GM23338 (cell line): ENCODE data around the gene FIBP. TPM values are rescaled to one million over a fixed set of nuclear protein-coding genes. Genes with fewer than 3 reads are reported as not detected.

Source experiments
- ATAC-seq: fragments of 200-7000 bp; cut with Tn5 transposase; 3 replicates; pipeline ENCODE4 v1.9.1; 2020
- DNase-seq: peaks from one replicate; pipeline ENCODE4 v3.0.0-alpha.2; 2015; ENCODE audit warnings: low spot score
- H2AFZ ChIP-seq: fragments of 200-600 bp; sonication (generic); 2 replicates; pipeline ENCODE4 v1.8.0; 2016; ENCODE audit warnings: antibody characterized with exemption, mild to moderate bottlenecking, moderate library complexity
- H3F3A ChIP-seq: fragments of 200-600 bp; sonication (generic); replicated peaks from 2 replicates; pipeline ENCODE4 v1.8.0; 2017; ENCODE audit warnings: antibody characterized with exemption, mixed run types, low read depth
- H3K27ac ChIP-seq: fragments of 200-600 bp; sonication (generic); 2 replicates; pipeline ENCODE4 v1.6.1; 2016; ENCODE audit warnings: low read depth
- H3K27me3 ChIP-seq: fragments of 200-600 bp; sonication (generic); 2 replicates; pipeline ENCODE4 v1.8.0; 2016; ENCODE audit warnings: mild to moderate bottlenecking, mixed run types, moderate library complexity; ENCODE audit not compliant: insufficient read depth
- H3K36me3 ChIP-seq: fragments of 200-600 bp; sonication (generic); 2 replicates; pipeline ENCODE4 v1.8.0; 2016; ENCODE audit warnings: mild to moderate bottlenecking; ENCODE audit not compliant: insufficient read depth
- H3K4me1 ChIP-seq: fragments of 200-600 bp; sonication (generic); 2 replicates; pipeline ENCODE4 v1.8.0; 2016; ENCODE audit warnings: mild to moderate bottlenecking, moderate library complexity; ENCODE audit not compliant: insufficient read depth
- H3K4me2 ChIP-seq: fragments of 200-600 bp; sonication (generic); 2 replicates; pipeline ENCODE4 v1.7.1; 2017; ENCODE audit warnings: mixed run types
- H3K4me3 ChIP-seq: fragments of 200-600 bp; sonication (generic); 2 replicates; pipeline ENCODE4 v1.6.1; 2016; ENCODE audit warnings: mixed run types
- H3K79me2 ChIP-seq: fragments of 200-600 bp; sonication (generic); replicated peaks from 2 replicates; pipeline ENCODE4 v1.8.0; 2017; ENCODE audit warnings: mild to moderate bottlenecking; ENCODE audit not compliant: insufficient read depth
- H3K9me2 ChIP-seq: fragments of 200-600 bp; sonication (generic); 2 replicates; pipeline ENCODE4 v1.8.0; 2017; ENCODE audit not compliant: insufficient read depth
- H4K20me1 ChIP-seq: fragments of 200-600 bp; sonication (generic); replicated peaks from 2 replicates; pipeline ENCODE4 v1.8.0; 2017; ENCODE audit warnings: mild to moderate bottlenecking; ENCODE audit not compliant: insufficient read depth
- H3K27ac Mint-ChIP-seq: 2 replicates; pipeline ENCODE4 v1.8.0; 2020; ENCODE audit warnings: inconsistent platforms, mild to moderate bottlenecking, moderate library complexity, mixed read lengths
- H3K27me3 Mint-ChIP-seq: 3 replicates; pipeline ENCODE4 v1.8.0; 2022; ENCODE audit warnings: low read depth, mild to moderate bottlenecking, moderate library complexity, mixed read lengths, inconsistent platforms; ENCODE audit not compliant: insufficient read depth, poor library complexity
- H3K36me3 Mint-ChIP-seq: 3 replicates; pipeline ENCODE4 v1.8.0; 2021; ENCODE audit warnings: low read depth, mild to moderate bottlenecking, inconsistent platforms, moderate library complexity, mixed read lengths
- H3K4me1 Mint-ChIP-seq: 3 replicates; pipeline ENCODE4 v1.8.0; 2020; ENCODE audit warnings: mild to moderate bottlenecking, inconsistent platforms, mixed read lengths
- H3K4me3 Mint-ChIP-seq: 3 replicates; pipeline ENCODE4 v1.8.0; 2021; ENCODE audit warnings: moderate library complexity, mild to moderate bottlenecking, inconsistent platforms, mixed read lengths
- H3K9me3 Mint-ChIP-seq: 3 replicates; pipeline ENCODE4 v1.8.0; 2020; ENCODE audit warnings: moderate library complexity, mild to moderate bottlenecking, inconsistent platforms, mixed read lengths
- CREB1 ChIP-seq: fragments of 250-450 bp; sonication (Bioruptor Pico); IDR thresholded peaks from 2 replicates; pipeline ENCODE4 v1.5.0; 2020; ENCODE audit warnings: low read depth, mild to moderate bottlenecking, moderate library complexity
- EZH2 ChIP-seq: fragments of 200-600 bp; sonication (generic); IDR thresholded peaks from one replicate; pipeline ENCODE4 v1.8.0; 2017; ENCODE audit warnings: antibody characterized with exemption, mild to moderate bottlenecking, low read depth; ENCODE audit not compliant: unreplicated experiment
- NANOG ChIP-seq: IDR thresholded peaks from 2 replicates; pipeline ENCODE4 v1.6.1; 2016; ENCODE audit warnings: antibody characterized with exemption, borderline replicate concordance
- STAT1 ChIP-seq: IDR thresholded peaks from one replicate; pipeline ENCODE4 v1.6.1; 2016; ENCODE audit warnings: antibody characterized with exemption; ENCODE audit not compliant: unreplicated experiment
- ZNF114 ChIP-seq: fragments of 250-450 bp; sonication (Bioruptor Pico); IDR thresholded peaks from 2 replicates; pipeline ENCODE4 v1.5.0; 2020; ENCODE audit warnings: mild to moderate bottlenecking, moderate library complexity
- ZNF331 ChIP-seq: fragments of 250-450 bp; sonication (Bioruptor Pico); IDR thresholded peaks from 2 replicates; pipeline ENCODE4 v1.5.0; 2020; ENCODE audit warnings: low read depth, mild to moderate bottlenecking, moderate library complexity
- polyA plus RNA-seq: library from polyadenylated mRNA; unstranded; fragments of >200 nt; fragmentation: Nextera tagmentation; extraction: Ambion mirVana; gene quantifications from 2 replicates; pipeline ENCODE4 v1.2.1, GENCODE V29; 2016
- total RNA-seq: library from RNA; depleted of rRNA; stranded (reverse); fragments of >200 nt; shearing (Covaris generic); gene quantifications from 2 replicates; pipeline ENCODE4 v1.2.3, GENCODE V29; 2014
- TF ChIP-seq, protein P1 (sequence below): IDR thresholded peaks from one replicate; pipeline ENCODE4 v1.6.1; 2018; ENCODE audit warnings: antibody characterized with exemption; ENCODE audit not compliant: unreplicated experiment
- TF ChIP-seq, protein P2 (sequence below), 2 experiments: fragments of 200-600 bp in 1 of 2; sonication (generic) in 1 of 2; conservative IDR thresholded peaks; 2 replicates each; pipeline versions ENCODE4 v1.5.1 to v1.6.1; 2016 to 2017; ENCODE audit warnings: antibody characterized with exemption in 2 of 2, low read depth in 2 of 2, mild to moderate bottlenecking in 2 of 2, moderate library complexity in 1 of 2
- TF ChIP-seq, protein P3 (sequence below): IDR thresholded peaks from 2 replicates; pipeline ENCODE4 v1.6.1; 2016; ENCODE audit warnings: antibody characterized with exemption

FIBP gene
- total and polyA plus RNA-seq, 2 experiments from 2014 or later = 79.0 to 102 TPM

DNA sequence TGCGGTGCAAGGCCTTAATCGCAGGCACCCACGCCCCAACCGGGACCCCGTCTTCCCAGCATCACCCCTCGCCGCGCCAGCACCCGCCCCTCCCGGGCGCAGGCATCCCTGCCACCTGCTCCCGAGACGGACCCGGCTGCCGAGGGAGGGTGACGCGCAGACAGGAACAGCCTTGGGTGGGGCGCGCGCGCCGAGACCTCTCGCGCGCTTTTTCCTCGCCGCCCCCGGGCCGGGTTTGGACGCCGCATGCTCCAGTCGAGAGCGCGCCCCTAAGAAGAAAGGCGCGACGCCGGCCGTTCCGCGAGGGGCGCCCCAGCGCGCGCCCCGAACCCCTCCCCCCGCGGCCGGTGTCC lies 30.8 kb downstream of the FIBP start:
- H3K4me3 Mint-ChIP-seq = peak overlapping the region; percentile 90
- peaks cover 57% of the 10 kb centered on the region for H3K36me3 Mint-ChIP-seq
- peaks cover 50% of the 10 kb centered on the region for H3K79me2 ChIP-seq
- peak overlapping the region; percentile 93 for H3K4me3 ChIP-seq
- H3K36me3 ChIP-seq = peaks cover 31% of the 10 kb centered on the region
- H3K9me3 Mint-ChIP-seq = peaks cover 4% of the 10 kb centered on the region; the same call in 1 of the 3 replicates
- H3K27me3 Mint-ChIP-seq = peaks cover 47% of the 10 kb centered on the region
- H3F3A ChIP-seq = peaks cover 64% of the 10 kb centered on the region
- H2AFZ ChIP-seq = no peak overlapping the region
- H4K20me1 ChIP-seq = peaks cover 37% of the 10 kb centered on the region
- peaks cover 29% of the 10 kb centered on the region for H3K4me1 Mint-ChIP-seq
- no peak for ATAC-seq
- H3K4me2 ChIP-seq = peak overlapping the region; percentile 95
- TF ChIP-seq, protein P1, sequence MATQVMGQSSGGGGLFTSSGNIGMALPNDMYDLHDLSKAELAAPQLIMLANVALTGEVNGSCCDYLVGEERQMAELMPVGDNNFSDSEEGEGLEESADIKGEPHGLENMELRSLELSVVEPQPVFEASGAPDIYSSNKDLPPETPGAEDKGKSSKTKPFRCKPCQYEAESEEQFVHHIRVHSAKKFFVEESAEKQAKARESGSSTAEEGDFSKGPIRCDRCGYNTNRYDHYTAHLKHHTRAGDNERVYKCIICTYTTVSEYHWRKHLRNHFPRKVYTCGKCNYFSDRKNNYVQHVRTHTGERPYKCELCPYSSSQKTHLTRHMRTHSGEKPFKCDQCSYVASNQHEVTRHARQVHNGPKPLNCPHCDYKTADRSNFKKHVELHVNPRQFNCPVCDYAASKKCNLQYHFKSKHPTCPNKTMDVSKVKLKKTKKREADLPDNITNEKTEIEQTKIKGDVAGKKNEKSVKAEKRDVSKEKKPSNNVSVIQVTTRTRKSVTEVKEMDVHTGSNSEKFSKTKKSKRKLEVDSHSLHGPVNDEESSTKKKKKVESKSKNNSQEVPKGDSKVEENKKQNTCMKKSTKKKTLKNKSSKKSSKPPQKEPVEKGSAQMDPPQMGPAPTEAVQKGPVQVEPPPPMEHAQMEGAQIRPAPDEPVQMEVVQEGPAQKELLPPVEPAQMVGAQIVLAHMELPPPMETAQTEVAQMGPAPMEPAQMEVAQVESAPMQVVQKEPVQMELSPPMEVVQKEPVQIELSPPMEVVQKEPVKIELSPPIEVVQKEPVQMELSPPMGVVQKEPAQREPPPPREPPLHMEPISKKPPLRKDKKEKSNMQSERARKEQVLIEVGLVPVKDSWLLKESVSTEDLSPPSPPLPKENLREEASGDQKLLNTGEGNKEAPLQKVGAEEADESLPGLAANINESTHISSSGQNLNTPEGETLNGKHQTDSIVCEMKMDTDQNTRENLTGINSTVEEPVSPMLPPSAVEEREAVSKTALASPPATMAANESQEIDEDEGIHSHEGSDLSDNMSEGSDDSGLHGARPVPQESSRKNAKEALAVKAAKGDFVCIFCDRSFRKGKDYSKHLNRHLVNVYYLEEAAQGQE = no peak
- TF ChIP-seq, protein P2, sequence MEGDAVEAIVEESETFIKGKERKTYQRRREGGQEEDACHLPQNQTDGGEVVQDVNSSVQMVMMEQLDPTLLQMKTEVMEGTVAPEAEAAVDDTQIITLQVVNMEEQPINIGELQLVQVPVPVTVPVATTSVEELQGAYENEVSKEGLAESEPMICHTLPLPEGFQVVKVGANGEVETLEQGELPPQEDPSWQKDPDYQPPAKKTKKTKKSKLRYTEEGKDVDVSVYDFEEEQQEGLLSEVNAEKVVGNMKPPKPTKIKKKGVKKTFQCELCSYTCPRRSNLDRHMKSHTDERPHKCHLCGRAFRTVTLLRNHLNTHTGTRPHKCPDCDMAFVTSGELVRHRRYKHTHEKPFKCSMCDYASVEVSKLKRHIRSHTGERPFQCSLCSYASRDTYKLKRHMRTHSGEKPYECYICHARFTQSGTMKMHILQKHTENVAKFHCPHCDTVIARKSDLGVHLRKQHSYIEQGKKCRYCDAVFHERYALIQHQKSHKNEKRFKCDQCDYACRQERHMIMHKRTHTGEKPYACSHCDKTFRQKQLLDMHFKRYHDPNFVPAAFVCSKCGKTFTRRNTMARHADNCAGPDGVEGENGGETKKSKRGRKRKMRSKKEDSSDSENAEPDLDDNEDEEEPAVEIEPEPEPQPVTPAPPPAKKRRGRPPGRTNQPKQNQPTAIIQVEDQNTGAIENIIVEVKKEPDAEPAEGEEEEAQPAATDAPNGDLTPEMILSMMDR (conservative IDR thresholded peaks at IDR 0.05; ENCODE audit: low read depth in 2 of 2) = no peak
- no peak for TF ChIP-seq ZNF114 (CRISPR knock-in tag)
- TF ChIP-seq CREB1 (CRISPR knock-in tag) = no peak
- no peak for TF ChIP-seq NANOG
- no peak for TF ChIP-seq STAT1
- no peak for TF ChIP-seq EZH2
- TF ChIP-seq, protein P3, sequence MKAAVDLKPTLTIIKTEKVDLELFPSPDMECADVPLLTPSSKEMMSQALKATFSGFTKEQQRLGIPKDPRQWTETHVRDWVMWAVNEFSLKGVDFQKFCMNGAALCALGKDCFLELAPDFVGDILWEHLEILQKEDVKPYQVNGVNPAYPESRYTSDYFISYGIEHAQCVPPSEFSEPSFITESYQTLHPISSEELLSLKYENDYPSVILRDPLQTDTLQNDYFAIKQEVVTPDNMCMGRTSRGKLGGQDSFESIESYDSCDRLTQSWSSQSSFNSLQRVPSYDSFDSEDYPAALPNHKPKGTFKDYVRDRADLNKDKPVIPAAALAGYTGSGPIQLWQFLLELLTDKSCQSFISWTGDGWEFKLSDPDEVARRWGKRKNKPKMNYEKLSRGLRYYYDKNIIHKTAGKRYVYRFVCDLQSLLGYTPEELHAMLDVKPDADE = no peak
- no peak for TF ChIP-seq ZNF331 (CRISPR knock-in tag)
- H3K4me1 ChIP-seq = peaks cover 11% of the 10 kb centered on the region
- no peak for DNase-seq
- H3K27ac Mint-ChIP-seq = 0 out of 2 replicates have a peak overlapping the region, but pooled peaks have one; percentile 80
- no peaks in the 10 kb centered on the region for H3K27me3 ChIP-seq
- peak overlapping the region; percentile 74; the same call in 1 of the 2 replicates for H3K27ac ChIP-seq
- H3K9me2 ChIP-seq = no peaks in the 10 kb centered on the region
